Activated naive CD4-positive, alpha-beta T cell treated with anti-CD3 and anti-CD28 coated beads, Interleukin-2, amount 10 ng/mL, durations not matched to agents 7 days and 5 days (primary cell): ENCODE data around the gene CSF2RB.
A peak's percentile ranks its signal among the peaks of the same experiment; 100 is the strongest.

Source experiments
- CTCF ChIA-PET: fragments of 350-600 bp; sonication (Branson Sonifier 250); formaldehyde crosslinking; loops from one replicate; lab custom pipeline; 2021; ENCODE audit warnings: antibody characterized with exemption; lab: Charles Lee
- DNase-seq: peaks from one replicate; pipeline ENCODE4 v3.0.0-alpha.2; 2020
- H3K27ac Mint-ChIP-seq: one replicate; pipeline ENCODE4 v1.8.0; 2021; ENCODE audit warnings: mild to moderate bottlenecking, moderate library complexity, mixed read lengths
- H3K27me3 Mint-ChIP-seq: one replicate; pipeline ENCODE4 v1.8.0; 2021; ENCODE audit warnings: mild to moderate bottlenecking, mixed read lengths
- H3K36me3 Mint-ChIP-seq: one replicate; pipeline ENCODE4 v1.8.0; 2021; ENCODE audit warnings: mixed read lengths
- H3K4me1 Mint-ChIP-seq: one replicate; pipeline ENCODE4 v1.8.0; 2021; ENCODE audit warnings: mixed read lengths
- H3K4me3 Mint-ChIP-seq: one replicate; pipeline ENCODE4 v1.8.0; 2021; ENCODE audit warnings: mild to moderate bottlenecking, moderate library complexity, mixed read lengths
- H3K9me3 Mint-ChIP-seq: one replicate; pipeline ENCODE4 v1.8.0; 2021; ENCODE audit warnings: mixed read lengths

The CSF2RB gene

GRCh38 chr22:36966851-36967540, 53.6 kb downstream of the CSF2RB start:
- H3K27ac Mint-ChIP-seq = no peak overlapping the region

GRCh38 chr22:36968249-36968964, 55.0 kb downstream of the CSF2RB start:
- Mint-ChIP-seq H3K4me3 (no peak overlapping the region), H3K9me3 (no peaks in the 10 kb centered on the region), H3K4me1 (no peaks in the 10 kb centered on the region), H3K27me3 (peaks cover 40% of the 10 kb centered on the region), H3K27ac (no peak overlapping the region), H3K36me3 (no peaks in the 10 kb centered on the region)
- no peak for DNase-seq
- CTCF ChIA-PET = interaction anchor here (1.1 to 2.0 kb wide), 3 partner anchors 9 to 112 kb away, joined by 3 to 6 read pairs (median 3); no protein-coding TSS in a partner anchor

More at GRCh38 chr22:36966851-36967540, 53.6 kb downstream of the CSF2RB start:
- peaks cover 37% of the 10 kb centered on the region for H3K27me3 Mint-ChIP-seq
- no peaks in the 10 kb centered on the region for H3K9me3 Mint-ChIP-seq
- DNase-seq = no peak
- CTCF ChIA-PET = interaction anchor here (0.8 kb wide), 1 partner anchor 110 kb away, joined by 3 read pairs; no protein-coding TSS in a partner anchor
- H3K4me3 Mint-ChIP-seq = no peak overlapping the region
- H3K36me3 Mint-ChIP-seq = no peaks in the 10 kb centered on the region
- H3K4me1 Mint-ChIP-seq = no peaks in the 10 kb centered on the region

GRCh38 chr22:36971341-36972125, 58.1 kb downstream of the CSF2RB start:
- CTCF ChIA-PET = interaction anchor here (0.6 kb wide), 1 partner anchor 185 kb away, joined by 3 read pairs; no protein-coding TSS in a partner anchor
- Mint-ChIP-seq H3K9me3 (no peaks in the 10 kb centered on the region), H3K36me3 (no peaks in the 10 kb centered on the region), H3K27ac (no peak overlapping the region), H3K4me1 (no peaks in the 10 kb centered on the region), H3K27me3 (peaks cover 36% of the 10 kb centered on the region), H3K4me3 (no peak overlapping the region)
- DNase-seq = no peak

GRCh38 chr22:36976606-36977005, 63.2 kb downstream of the CSF2RB start:
- Mint-ChIP-seq H3K9me3 (no peaks in the 10 kb centered on the region), H3K27ac (peak overlapping the region; percentile 28), H3K27me3 (peaks cover 33% of the 10 kb centered on the region), H3K4me3 (peak overlapping the region; percentile 79), H3K4me1 (peaks cover 14% of the 10 kb centered on the region), H3K36me3 (no peaks in the 10 kb centered on the region)
- no peak for DNase-seq
- CTCF ChIA-PET = interaction anchor here (1.1 to 5.7 kb wide), 15 partner anchors 8 to 223 kb away, joined by 4 to 72 read pairs (median 7); partner anchors contain the start of genes IFT27 and NCF4

GRCh38 chr22:36977401-36977861, 64.0 kb downstream of the CSF2RB start:
- CTCF ChIA-PET = interaction anchor here (0.6 to 5.7 kb wide), 25 partner anchors 9 to 431 kb away, joined by 3 to 72 read pairs (median 5); partner anchors contain the start of genes IFT27, KCTD17 and NCF4
- Mint-ChIP-seq H3K4me1 (peaks cover 14% of the 10 kb centered on the region), H3K36me3 (no peaks in the 10 kb centered on the region), H3K4me3 (peak overlapping the region; percentile 79), H3K27ac (peak overlapping the region; percentile 74), H3K9me3 (no peaks in the 10 kb centered on the region), H3K27me3 (peaks cover 41% of the 10 kb centered on the region)
- peak; percentile 83 for DNase-seq

- peak; percentile 93 for DNase-seq
- H3K27ac Mint-ChIP-seq = peak overlapping the region; percentile 74
- no peaks in the 10 kb centered on the region for H3K36me3 Mint-ChIP-seq
- peaks cover 14% of the 10 kb centered on the region for H3K4me1 Mint-ChIP-seq
- H3K4me3 Mint-ChIP-seq = peak overlapping the region; percentile 79
- H3K9me3 Mint-ChIP-seq = no peaks in the 10 kb centered on the region
- CTCF ChIA-PET = interaction anchor here (0.6 to 5.7 kb wide), 26 partner anchors 9 to 431 kb away, joined by 3 to 72 read pairs (median 5); partner anchors contain the start of genes IFT27, KCTD17 and NCF4
- peaks cover 46% of the 10 kb centered on the region for H3K27me3 Mint-ChIP-seq
Measured at GRCh38 chr22:36977947-36978660, 64.7 kb downstream of the CSF2RB start.

- CTCF ChIA-PET = interaction anchor here (0.9 to 5.7 kb wide), 4 partner anchors 9 to 221 kb away, joined by 3 to 72 read pairs (median 10); partner anchors contain the start of gene NCF4
- H3K9me3 Mint-ChIP-seq = no peaks in the 10 kb centered on the region
- no peak overlapping the region for H3K4me3 Mint-ChIP-seq
- no peak for DNase-seq
- peaks cover 14% of the 10 kb centered on the region for H3K4me1 Mint-ChIP-seq
- H3K27ac Mint-ChIP-seq = no peak overlapping the region
- peaks cover 45% of the 10 kb centered on the region for H3K27me3 Mint-ChIP-seq
- H3K36me3 Mint-ChIP-seq = no peaks in the 10 kb centered on the region
Measured at GRCh38 chr22:36979016-36979910, 65.8 kb downstream of the CSF2RB start.

GRCh38 chr22:36981247-36981775, 67.9 kb downstream of the CSF2RB start:
- CTCF ChIA-PET = interaction anchor here (1.1 to 1.3 kb wide), 2 partner anchors 13 to 200 kb away, joined by 3 to 4 read pairs; no protein-coding TSS in a partner anchor
- DNase-seq = no peak
- Mint-ChIP-seq H3K9me3 (peaks cover 12% of the 10 kb centered on the region), H3K4me3 (no peak overlapping the region), H3K27ac (no peak overlapping the region), H3K27me3 (peaks cover 41% of the 10 kb centered on the region), H3K4me1 (peaks cover 14% of the 10 kb centered on the region), H3K36me3 (peaks cover 4% of the 10 kb centered on the region)

GRCh38 chr22:36982136-36982535, 68.7 kb downstream of the CSF2RB start:
- peaks cover 9% of the 10 kb centered on the region for H3K4me1 Mint-ChIP-seq
- DNase-seq = no peak
- H3K4me3 Mint-ChIP-seq = no peak overlapping the region
- peaks cover 33% of the 10 kb centered on the region for H3K27me3 Mint-ChIP-seq
- peaks cover 4% of the 10 kb centered on the region for H3K36me3 Mint-ChIP-seq
- CTCF ChIA-PET = interaction anchor here (1.3 to 1.7 kb wide), 2 partner anchors 200 to 207 kb away, joined by 4 to 5 read pairs; no protein-coding TSS in a partner anchor
- H3K9me3 Mint-ChIP-seq = peaks cover 18% of the 10 kb centered on the region
- H3K27ac Mint-ChIP-seq = no peak overlapping the region

GRCh38 chr22:36985211-36985889, 71.9 kb downstream of the CSF2RB start:
- Mint-ChIP-seq H3K27ac (no peak overlapping the region), H3K27me3 (peaks cover 43% of the 10 kb centered on the region), H3K36me3 (peaks cover 4% of the 10 kb centered on the region), H3K4me3 (no peak overlapping the region), H3K4me1 (no peaks in the 10 kb centered on the region), H3K9me3 (peaks cover 18% of the 10 kb centered on the region)
- no peak for DNase-seq
- CTCF ChIA-PET = interaction anchor here (0.6 kb wide), 1 partner anchor 29 kb away, joined by 3 read pairs; no protein-coding TSS in a partner anchor

GRCh38 chr22:36986242-36986821, 72.9 kb downstream of the CSF2RB start:
- Mint-ChIP-seq H3K27me3 (peaks cover 48% of the 10 kb centered on the region), H3K4me1 (no peaks in the 10 kb centered on the region), H3K4me3 (no peak overlapping the region), H3K36me3 (peaks cover 4% of the 10 kb centered on the region), H3K9me3 (peaks cover 18% of the 10 kb centered on the region), H3K27ac (peak overlapping the region; percentile 9)
- peak; percentile 67 for DNase-seq
- CTCF ChIA-PET = interaction anchor here (1.0 to 1.6 kb wide), 4 partner anchors 9 to 273 kb away, joined by 3 to 7 read pairs (median 4); no protein-coding TSS in a partner anchor
